PC-9 (cell line): Measurements from ENCODE around the gene CLDN7.

Experiments used
- EZH2 ChIP-seq: fragments of 200-600 bp; sonication (generic); IDR thresholded peaks from 2 replicates; pipeline ENCODE4 v1.8.0; 2017; ENCODE audit warnings: antibody characterized with exemption, low read depth
- TF ChIP-seq, protein P1 (sequence below): fragments of 200-600 bp; sonication (generic); conservative IDR thresholded peaks from 2 replicates; pipeline ENCODE4 v1.6.1; 2017; ENCODE audit warnings: mixed run types, antibody characterized with exemption, mild to moderate bottlenecking, moderate library complexity

DNA sequence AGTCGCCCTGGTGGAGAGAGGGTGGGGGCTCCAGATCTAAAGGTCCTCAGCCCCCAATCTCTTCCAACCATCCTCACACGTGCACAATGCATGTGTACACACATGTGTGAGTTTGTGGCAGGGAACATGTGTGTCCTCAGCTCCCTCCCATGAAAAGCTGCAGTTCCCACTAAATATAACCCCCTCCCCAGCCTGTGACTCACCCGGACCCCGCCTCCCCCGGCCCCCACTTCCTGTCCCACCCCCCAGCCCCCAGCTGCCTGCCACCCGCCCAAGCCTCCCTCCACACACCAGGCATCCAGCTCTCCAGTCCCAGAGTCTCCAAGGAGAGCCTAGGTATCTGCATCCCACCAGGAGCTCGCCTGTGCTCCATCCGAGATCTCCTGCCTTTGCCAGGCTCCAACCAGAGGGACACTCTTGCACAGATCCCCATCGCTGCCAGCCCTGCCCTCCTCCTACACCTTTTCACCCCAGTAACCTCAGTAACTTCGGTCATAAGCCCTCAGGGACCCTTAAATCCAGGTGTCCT lies 46.6 kb downstream of the CLDN7 start:
- TF ChIP-seq, protein P1, sequence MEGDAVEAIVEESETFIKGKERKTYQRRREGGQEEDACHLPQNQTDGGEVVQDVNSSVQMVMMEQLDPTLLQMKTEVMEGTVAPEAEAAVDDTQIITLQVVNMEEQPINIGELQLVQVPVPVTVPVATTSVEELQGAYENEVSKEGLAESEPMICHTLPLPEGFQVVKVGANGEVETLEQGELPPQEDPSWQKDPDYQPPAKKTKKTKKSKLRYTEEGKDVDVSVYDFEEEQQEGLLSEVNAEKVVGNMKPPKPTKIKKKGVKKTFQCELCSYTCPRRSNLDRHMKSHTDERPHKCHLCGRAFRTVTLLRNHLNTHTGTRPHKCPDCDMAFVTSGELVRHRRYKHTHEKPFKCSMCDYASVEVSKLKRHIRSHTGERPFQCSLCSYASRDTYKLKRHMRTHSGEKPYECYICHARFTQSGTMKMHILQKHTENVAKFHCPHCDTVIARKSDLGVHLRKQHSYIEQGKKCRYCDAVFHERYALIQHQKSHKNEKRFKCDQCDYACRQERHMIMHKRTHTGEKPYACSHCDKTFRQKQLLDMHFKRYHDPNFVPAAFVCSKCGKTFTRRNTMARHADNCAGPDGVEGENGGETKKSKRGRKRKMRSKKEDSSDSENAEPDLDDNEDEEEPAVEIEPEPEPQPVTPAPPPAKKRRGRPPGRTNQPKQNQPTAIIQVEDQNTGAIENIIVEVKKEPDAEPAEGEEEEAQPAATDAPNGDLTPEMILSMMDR = no peak
- no peak for TF ChIP-seq EZH2
